Stimulated activated CD8-positive, alpha-beta memory T cell treated with anti-CD3 and anti-CD28 coated beads, Interleukin-12 subunit alpha, Interleukin-12 subunit beta, amount 100 ng/mL, for 4 hours (primary cell): ENCODE data around the gene BCAS1.
A peak's percentile ranks its signal among the peaks of the same experiment; 100 is the strongest.

Experiments
- DNase-seq: peaks from one replicate; pipeline ENCODE4 v3.0.0-alpha.2; 2020; ENCODE audit warnings: low read depth

BCAS1 gene

DNA sequence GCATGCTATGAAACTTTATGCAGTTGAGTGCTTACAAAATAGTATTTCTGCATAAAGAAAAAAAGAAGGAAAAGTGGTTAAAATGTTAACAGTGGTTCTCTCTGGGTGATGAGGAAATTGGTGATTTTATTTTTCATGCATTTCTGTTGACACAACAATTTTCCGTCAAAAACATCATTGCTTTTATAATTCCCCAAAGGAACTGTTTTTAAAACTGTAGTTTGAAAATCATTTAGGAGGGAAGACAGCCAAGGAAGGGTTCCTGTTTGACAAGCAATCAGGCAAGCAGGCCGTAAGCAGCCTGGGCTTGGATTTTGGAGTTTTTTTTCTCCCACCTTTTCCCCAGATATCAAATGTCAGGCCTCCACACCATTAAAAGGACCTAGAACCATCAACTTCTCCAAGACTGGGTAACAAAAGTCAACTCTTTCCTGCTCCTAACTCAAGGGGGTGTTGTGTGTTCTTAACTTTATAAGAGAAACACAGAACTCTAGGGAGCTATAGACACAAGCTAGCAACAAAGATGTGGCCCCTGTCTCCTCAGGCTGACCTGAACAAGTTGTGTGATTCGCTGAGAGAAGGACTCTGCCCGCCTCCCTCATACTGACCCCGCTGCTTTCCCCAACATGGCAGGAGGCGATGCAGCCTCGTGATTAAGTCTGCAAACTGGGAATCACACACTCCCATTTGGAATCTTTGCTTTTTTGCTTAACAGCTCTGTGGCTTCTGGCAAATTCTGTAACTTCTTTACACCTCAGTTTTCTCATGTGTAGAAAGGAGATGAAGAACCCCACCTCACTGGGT lies 146.6 kb downstream of the BCAS1 start:
- DNase-seq, result no peak

DNA sequence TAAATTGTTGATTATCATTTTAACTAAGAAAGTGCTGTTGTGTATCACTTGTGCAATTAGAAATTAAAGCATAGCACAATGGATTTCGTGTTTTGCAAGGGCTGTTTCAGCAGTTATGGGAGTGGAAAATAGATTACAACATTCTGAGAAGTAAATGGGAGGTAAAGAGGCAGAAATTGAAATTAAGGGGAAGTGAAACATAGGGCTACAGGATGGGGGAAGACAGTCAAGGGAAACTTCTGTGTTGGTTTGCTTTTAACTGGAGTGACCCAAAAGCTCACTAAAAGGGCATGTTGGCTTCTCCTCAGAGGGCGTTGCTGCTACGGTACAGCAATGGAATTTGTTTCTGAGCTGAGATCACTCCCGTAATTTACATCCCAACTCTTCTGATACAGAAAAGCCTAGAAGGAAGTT lies 147.5 kb downstream of the BCAS1 start:
- DNase-seq, result no peak

DNA sequence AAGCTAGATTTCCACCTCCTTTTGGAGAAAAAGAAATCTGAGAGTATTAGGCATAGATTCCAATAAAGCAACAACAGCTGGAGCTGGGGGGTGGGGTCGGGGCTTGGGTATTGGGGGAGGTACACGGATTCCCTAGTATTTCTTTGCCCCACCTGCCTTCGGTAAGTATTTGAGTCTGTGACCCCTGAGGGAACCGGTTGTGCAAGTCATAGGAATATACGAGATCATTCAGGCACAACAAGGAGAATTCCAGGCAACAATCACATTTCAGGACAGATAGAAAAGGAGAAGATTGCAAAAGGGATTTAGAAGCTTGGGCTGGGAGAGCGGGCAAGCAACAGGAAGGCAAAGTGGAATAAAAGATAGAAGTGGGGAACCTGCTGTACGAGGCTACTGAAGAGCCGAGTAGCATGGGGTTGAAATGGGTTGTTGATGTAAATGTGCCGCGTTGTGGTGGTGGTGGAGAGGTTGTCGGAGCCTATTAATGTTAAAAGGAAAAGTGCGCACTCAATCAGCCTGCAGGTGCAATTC lies 148.9 kb downstream of the BCAS1 start:
- DNase-seq, result no peak

DNA sequence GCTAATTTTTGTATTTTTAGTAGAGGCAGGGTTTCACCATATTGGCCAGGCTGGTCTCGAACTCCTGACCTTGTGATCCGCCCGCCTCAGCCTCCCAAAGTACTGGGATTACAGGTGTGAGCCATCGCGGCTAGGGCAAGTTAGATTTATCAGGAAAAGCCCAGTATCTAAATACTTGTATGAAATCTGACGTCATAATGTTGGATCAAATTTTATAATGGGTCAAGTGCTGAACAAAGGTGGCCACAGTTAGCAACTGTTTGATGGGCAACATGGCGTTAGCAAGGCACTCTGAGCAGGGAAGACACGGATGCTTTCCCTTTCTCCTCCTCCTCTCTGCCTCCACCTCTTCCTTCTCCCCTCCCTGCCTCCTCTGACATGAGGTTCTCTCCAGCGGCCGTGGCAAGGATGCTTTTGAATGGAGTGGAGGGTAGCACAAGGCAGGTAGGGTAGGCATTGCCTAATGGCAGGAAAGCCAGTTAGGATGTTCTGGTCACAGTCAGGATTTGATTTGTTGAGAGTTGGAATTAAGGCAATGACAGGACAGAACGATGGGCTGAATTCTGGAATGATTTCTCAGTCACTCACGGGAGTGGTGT lies 149.6 kb downstream of the BCAS1 start:
- DNase-seq, result no peak

DNA sequence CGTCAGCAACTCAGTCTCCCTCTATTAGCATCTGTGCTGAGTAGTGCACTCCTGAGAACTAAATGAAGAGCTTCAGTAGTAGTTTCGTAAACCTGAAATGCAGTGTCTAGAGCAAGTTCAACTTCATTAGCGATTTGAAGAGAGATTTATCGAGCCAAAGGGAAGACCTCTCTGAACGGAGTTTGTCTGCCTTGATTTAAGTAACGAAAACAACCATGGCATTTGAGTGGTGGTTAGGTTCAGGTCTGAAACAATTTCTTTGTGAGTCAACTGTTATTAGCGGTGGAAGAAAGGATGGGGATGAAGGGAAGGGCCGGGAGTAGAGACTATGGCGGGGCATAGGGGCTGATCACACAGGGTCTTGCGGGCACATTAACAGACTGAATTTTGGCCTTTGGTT lies 150.5 kb downstream of the BCAS1 start:
- no peak for DNase-seq

DNA sequence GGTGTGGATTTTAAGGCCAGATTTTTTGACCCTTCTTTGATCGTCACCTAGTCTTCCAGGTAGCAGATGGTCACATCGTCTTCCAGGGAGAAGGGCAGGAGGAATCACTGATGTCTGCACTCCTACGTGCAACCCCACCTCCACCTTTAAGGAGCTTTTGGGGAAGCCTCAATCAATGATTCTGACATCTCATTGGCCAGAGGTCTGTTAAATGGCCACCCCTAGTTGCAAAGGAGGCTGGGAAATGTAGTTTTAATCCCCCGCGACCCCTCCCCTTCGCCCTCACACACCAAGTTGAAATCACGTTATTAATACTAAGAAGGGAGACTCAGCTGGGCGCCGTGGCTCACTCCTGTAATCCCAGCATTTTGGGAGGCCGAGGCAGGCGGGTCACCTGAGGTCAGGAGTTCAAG lies 151.4 kb downstream of the BCAS1 start:
- no peak for DNase-seq

DNA sequence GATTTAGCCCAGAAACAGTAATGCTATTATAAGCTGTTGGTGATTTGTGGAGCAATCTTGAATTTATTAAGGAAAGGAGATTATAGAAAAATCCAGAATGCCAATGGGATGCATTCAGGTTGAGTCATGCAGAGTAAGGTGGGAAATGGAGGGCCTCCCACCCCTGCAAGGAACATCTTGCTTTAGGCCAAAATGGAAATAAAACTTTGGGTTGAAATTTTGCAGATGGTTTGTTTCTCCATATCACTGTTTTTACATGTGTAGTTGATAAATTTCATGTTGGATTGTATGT lies 152.4 kb downstream of the BCAS1 start:
- DNase-seq, result no peak

DNA sequence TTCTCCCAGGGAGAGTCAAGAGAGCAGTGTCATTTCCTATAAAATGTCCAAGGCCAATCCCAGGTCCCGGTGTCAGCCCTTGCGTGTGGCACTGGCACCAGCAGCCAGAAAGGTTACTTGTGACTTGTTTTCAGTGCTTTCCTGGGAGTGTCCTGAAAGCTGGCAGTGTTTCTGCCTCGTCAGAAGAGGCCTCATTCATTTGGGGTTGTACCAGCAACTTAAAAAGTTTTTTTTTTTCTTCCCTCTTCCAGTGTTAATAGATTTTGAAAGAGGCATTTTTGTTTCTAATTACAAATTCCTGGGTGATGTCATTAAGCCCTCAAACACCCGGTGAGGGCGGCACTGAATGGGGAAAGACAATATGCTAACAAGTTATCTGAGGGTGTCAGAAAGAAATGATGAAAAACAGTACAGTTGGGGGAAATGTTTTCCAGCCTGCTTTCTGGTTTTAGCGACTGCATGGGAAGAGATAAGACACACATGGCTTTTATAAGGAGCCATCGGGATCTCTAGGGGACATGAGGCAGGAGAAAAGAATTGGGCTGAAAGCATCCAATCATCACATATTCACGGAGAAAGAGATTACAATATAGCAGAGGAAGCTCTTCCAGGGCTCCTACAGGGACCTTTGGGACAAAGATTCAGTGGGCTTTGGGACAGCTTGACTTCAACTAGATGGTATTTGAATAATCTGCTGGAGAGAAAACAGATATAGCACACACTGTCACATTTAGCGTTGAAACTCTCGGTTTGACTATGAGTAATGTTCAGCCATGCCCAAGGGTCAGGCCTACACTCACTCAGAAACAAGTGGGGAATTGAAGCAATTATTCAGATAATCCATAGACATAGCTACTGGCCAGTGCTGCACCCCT lies 153.0 kb downstream of the BCAS1 start:
- no peak for DNase-seq

DNA sequence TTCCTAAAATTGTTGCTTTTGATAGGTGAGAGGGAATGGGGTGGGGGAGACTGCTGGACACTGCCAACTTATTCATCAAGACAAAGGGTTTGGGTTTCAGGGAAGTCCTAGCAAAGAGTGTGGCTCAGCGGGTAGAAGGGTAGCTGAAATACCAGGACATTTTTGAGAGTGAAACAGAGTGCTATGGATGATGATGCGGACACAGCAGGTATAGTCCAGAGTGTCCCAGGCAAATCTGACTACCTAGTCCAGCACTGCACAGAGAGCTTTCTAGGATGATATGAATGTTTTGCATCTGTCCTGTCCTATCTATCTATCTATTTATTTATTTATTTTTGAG lies 154.3 kb downstream of the BCAS1 start:
- no peak for DNase-seq

DNA sequence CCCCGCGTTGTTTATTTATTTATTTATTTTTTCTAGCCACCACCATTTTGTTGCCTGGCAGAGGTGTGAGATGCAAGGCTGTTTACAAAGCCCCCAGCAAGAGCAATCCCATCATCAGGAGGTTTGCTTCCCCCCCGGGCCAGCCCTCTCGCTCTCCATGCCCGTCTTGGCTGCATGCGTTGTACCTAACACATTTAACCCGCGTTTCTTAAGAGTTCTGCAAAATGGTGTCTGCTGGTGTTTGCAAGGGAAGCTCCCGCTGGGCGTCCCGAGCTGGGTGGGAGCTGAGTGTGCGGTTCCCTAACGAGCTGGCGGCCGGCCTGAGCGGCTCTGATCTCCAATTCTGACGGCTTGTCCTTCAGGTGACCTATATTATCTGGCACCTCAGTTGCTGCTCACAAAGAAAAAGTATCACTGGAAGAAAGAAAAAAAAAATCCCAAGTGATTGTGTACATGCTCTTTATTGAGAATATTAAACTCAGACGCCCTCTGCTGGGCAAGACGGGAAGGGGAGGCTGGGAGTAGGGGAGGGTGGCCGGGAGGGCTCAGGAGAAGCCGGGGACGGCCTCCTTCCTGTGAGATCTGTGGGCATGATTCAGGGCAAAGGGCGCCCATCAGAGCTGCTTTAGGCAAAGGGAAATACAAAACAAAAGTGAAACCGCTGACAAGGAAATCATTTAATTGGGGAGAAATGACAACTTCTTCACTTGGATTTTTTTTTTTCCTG lies 154.8 kb downstream of the BCAS1 start:
- DNase-seq, result peak; percentile 87

DNA sequence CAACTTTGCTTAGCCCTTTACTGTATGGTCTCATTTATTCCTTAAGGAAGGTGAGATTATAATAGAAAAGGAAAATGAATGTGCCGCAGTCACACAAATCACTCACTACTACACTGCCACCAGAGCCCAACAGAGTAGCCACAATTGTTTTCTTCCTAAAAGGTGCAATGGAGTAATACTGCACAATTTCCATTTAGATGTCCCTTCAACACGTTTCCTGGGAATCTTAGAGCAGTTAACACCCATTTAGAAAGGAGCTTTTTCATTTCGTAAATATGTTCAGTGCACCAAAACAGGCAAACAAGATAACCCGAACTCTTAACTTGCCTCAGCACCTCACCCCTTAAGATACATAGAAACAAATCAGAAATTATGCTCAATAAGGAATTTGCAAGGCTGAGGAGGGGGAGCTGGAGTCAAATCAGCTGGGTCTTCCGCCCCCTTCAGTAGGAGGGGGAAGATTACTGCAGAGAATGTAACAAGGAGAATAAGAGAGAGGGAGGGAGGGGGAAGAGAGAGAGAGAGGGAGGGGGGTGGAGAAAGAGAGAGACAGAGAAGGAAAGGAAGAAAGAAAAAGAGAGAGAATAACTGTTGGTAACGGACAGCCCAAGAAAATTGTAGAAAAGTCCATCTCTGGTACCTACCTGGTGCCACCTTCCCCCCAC lies 155.5 kb downstream of the BCAS1 start:
- no peak for DNase-seq

DNA sequence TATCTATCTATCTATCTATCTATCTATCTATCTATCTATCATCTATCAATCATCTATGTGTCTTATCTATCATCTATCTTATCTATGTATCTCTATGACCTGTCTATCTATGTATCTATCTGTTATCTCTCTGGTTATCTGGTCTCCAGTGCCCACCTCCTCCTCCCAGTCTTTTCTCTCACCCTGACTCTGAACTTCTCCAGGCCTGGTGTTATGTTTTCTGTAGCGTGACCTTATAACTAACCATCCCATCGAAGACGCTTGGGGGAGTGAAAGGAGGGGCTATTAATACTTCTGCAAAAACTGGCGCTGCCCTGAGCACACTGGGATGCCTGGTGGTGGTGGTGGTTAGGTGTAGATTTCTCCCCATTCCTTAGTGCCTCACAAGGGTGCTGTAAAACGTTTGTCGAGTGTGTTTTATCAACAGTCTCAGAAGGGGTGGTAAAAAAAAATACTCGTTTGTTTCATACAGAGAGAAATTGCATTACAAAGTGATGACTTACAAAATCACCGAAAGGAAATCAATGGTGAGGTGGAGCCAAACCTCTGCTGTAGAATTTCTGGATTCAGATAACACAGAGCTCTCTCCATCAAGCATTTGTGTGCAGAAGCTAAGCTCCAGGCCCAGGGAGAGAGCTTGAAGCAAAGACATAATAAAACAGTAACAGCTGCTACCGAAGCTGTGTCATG lies 156.2 kb downstream of the BCAS1 start:
- DNase-seq, result no peak

DNA sequence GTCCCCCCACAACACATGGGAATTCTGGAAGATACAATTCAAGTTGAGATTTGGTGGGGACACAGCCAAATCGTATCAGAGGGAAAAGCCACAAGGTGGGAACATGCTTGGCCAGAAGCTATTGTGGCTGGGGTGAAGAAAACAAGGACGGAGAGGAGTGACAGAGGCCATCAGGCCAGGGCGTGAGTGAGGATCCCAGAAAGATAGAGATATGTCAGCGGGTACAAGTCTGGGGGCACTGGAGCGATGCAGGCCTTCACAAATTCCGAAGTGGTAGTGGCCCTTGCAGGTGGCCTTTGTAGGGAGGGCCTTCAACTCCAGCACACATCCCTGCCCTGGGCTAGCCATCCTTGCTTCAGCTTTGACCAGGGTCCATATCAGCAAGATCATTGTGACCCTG lies 159.1 kb downstream of the BCAS1 start:
- DNase-seq, result no peak

DNA sequence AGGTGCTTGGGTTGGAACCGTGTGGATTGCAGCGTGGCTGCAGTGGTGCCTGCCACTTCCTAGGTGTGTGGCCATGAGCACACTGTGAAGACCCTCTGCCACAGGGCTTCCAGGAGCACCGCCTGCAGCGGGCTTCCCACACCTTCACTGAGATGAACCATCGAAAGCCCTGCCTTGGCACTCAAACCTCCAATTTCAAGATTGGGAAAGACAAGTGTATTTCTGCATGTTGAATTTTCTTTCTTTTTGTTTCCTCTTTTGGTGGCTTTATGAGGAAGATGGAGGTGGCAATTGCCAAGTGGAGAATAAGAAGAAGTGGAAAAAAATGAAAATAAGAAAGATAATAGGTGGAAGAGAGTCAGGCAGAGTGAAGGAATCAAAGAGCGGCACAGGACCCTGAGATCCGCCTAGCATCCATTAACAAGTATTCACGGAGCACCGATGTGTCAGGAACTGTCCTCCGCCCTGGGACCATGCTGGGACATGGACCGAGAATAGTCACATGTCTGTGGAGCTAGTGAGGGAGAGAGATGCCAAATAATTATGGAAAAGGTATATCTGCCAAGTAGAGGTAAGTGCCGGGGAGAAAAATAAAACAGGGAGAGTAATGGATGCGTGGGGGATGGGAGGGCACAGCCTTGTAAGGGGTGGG lies 159.9 kb downstream of the BCAS1 start:
- no peak for DNase-seq

DNA sequence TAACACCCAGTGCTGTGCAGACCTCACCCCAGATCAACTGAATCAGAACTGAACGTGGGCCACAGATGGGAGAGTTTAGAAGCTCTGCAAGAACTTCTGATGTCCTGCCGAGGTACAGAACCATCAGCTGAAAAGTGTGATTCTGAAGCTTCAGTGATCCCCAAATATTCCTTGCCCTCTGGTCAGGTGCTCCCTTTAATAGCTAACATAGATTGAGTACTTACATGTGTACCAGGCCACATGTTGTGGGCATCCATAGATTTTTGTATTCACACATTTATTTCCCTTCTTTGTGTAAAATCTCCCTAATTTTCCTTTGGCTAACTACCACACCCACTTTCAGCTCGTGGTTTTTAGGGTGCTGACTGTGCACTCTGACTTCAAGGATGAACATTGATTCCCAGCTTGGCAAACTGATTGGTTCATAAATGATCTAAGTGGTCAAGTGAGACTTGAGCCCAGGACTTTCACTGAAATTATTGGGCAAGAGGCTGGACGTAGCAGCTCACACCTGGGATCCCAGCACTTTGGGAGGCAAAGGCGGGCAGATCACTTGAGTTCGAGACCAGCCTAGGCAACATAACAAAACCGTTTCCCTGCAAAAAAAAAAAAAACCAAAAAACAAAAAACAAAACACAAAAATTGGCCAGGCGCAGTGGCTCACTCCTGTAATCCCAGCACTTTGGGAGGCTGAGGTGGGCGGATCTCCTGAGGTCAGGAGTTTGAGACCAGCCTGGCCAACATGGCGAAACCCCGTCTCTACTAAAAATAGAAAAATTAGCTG lies 162.2 kb downstream of the BCAS1 start:
- no peak for DNase-seq

DNA sequence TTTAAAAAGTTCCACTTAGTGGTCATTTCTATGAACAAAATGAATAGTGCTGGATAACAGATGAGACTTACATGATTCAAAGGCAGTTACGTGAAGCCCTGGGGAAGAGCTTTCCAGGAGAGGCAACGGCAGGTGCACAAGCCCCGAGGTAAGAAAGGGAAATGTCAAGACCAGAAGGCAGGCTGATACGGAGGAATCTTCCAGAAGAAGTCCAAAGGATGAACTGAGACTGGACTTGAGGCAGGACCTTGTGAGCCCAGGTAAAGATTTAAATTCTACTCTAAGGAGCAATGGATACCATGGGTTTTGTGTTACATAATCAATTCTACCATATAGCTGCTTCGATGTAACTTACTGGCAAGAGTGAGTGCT lies 164.6 kb downstream of the BCAS1 start:
- no peak for DNase-seq

DNA sequence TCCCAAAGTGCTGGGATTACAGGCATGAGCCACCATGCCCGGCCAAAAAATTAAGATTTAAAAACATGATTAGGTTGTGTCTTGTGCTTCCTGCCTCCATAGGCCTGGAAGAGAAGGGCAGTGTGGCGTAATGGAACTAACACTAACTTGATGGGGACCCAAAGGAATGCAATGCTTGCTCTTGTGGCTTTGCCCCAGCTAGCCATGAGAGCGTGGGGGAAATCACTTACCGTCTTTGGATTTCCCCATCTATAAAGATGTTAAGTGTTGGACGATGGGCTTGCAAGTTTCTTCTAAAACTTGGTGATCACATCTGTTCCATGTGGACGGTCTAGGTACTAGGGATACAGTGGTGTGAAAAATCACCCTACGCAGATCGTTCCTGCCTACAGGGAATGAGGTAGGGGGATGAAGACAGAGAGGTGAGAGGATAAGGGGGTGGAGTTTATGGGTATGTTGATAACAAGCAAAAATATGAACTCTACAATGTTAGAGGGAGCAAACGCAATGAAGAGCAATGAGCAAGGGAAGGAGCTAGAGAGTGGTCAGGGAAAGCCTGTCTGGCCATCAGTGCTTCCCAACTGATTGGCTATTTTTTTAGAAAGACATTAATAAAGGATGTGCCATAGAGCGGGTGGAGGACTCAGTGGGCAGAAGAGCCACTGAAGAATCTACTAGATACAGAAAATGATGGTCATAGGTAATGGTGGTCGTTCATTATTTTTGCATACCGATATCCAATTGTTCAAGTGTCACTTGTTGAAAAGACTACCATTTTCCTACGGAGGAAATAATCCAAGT lies 165.2 kb downstream of the BCAS1 start:
- no peak for DNase-seq

DNA sequence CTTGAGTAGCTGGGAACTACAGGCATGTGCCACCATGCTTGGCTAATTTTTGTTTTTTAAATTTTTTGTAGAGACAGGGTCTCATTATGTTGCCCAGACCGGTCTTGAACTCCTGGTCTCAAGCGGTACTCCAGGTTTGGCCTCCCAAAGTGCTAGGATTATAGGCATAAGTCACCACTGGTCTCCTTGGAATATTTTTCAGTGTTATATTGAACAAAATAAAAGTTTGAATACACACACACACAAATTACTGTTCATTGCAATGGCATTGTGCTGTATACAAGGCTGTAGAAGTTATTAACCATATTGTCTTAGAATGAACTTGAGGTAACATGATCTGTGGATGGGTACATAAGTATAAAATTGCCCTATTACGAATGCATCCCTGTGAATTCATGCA lies 166.1 kb downstream of the BCAS1 start:
- no peak for DNase-seq

DNA sequence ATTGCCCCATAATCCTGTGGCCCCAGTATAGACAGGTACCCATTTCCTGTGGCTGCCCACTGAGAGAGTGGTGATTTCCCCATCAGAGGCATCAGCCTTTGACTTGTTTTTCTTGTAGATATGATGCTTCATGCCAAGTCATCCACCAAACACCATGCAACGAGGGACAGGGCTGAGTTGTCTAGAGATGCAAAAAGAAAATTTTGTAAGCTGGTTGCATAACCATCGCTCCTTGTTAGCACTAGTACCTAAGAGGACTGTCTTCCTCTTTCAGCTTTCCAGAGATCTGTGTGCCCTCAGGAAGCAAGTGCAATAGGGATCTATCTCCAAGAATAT lies 166.8 kb downstream of the BCAS1 start:
- DNase-seq, result no peak
